Measurements from ENCODE around the gene CINP. TPM values are rescaled to one million over a fixed set of nuclear protein-coding genes. Genes with fewer than 3 reads are reported as not detected.

CINP gene
- total and polyA plus RNA-seq, 2 of the 13 experiments (the other 11 are each of a cell fraction or from before 2014, with no cell fraction given) = 32.8 to 42.8 TPM

DNA sequence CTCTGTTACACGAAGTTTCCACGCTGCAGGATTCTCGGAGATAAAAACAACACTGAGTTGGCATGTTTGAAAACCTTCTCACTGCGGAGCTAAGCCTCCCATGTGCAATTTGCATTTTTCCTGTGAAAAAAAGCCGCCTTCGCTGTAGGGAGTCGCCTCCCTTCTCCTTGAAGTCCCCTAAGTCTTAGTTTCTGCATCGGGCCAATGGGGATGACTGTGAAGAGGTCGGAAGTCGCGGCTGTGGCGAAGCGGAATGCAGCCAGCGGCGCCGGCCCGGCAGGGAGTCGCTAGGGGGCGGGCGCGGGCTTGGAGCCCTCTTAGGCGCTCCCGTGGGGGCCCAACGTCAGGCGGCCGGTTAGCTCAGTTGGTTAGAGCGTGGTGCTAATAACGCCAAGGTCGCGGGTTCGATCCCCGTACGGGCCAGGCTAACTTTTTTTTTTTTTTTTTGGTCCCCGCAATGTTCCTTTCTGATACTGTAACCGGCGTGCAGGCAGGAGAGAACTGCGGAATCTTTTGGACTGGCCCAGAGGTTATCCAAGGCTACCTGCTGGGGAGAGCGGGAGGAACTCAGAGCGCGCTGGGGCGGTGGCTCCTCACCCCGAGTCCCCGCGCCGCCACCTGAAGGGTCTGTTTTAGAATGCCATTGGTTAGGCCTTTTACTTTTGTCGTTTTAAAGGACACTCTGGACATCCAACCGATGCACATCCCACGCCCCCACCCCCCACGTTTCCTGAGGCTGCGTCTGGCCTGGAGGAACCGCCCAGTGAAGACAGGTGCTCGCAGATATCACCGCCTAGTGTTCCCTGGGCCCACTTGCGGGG, 45.7 kb downstream of the CINP start:
- H3K4me2 ChIP-seq (ENCODE audit: low read depth, low read length) = peak overlapping the region; percentile 86
- no peaks in the 10 kb centered on the region; a peak in 1 of 5 replicates for H3K27me3 ChIP-seq (ENCODE audit: control insufficient read depth in 1 of 2, insufficient read depth in 2 of 2, low read length in 2 of 2)
- H3K9ac ChIP-seq (ENCODE audit: insufficient read depth, low read depth, low read length) = peak overlapping the region; percentile 98
- no peaks in the 10 kb centered on the region for H4K20me1 ChIP-seq (ENCODE audit: insufficient read depth, low read length)
- intact Hi-C loops (cut with micrococcal nuclease; ENCODE audit: unreplicated experiment) = loop anchor here (5.0 kb wide), 2 partner anchors 175 to 200 kb away; no protein-coding TSS in a partner anchor
- H3K9me3 ChIP-seq (ENCODE audit: low read length) = no peaks in the 10 kb centered on the region
- ChIA-PET CTCF (ENCODE audit: low intra/inter-chr PET ratio, low total read pairs) (interaction anchor here (1.5 to 1.7 kb wide), 2 partner anchors 21 to 82 kb away, joined by 3 to 4 read pairs; no protein-coding TSS in a partner anchor), POLR2A (interaction anchor here (0.6 to 1.4 kb wide), 7 partner anchors 12 to 1602 kb away, joined by 3 to 7 read pairs (median 3); partner anchors contain the start of genes CINP, TECPR2 and WDR20)
- peak; percentile 52 for ATAC-seq
- no TSS peak for BruUV-seq (replicated peaks)
- WGBS (ENCODE audit: low lambda C conversion rate) = 1% methylated on average over 28 of the region's 54 CpGs
- DNase-seq (ENCODE audit: low spot score) = peak; percentile 83
- no peaks in the 10 kb centered on the region for H3K36me3 ChIP-seq (replicated peaks in 1 of 2; ENCODE audit: control insufficient read depth in 1 of 2, insufficient read depth in 2 of 2, low read length in 2 of 2)
- no peak for FAIRE-seq
- H3K79me2 ChIP-seq (ENCODE audit: insufficient read depth, low read length) = peaks cover 7% of the 10 kb centered on the region
- H3K4me1 ChIP-seq (ENCODE audit: insufficient read depth, low read length) = peaks cover 55% of the 10 kb centered on the region
- H3K27ac ChIP-seq (ENCODE audit: extremely low read length, insufficient read depth, low read length) = peak overlapping the region; percentile 80
- H3K4me3 ChIP-seq (replicated peaks in 1 of 3; ENCODE audit: insufficient read depth in 1 of 3, low read depth in 2 of 3, low read length in 3 of 3) = peak overlapping the region; percentile 77 to 97 (median 86)
- H2AFZ ChIP-seq (ENCODE audit: low read length) = peak overlapping the region; percentile 93
- in situ Hi-C loops (cut with HindIII; ENCODE audit: extremely low pct_ligation_motif_present, low pct_unique_long_range_greater_than_20kb) = loop anchor here (5.0 to 10.0 kb wide), 2 partner anchors 242 to 355 kb away; partner anchors contain the start of gene DYNC1H1
- TF ChIP-seq CBX5 (CRISPR knock-in tag; IDR thresholded peaks at IDR 0.05; ENCODE audit: borderline replicate concordance) (peak; percentile 22; the same call in 1 of the 2 replicates), ZNF350 (CRISPR knock-in tag; IDR thresholded peaks at IDR 0.05; ENCODE audit: borderline replicate concordance, low read depth) (peak; percentile 85; the same call in 1 of the 2 replicates), MAFK (conservative IDR thresholded peaks at IDR 0.05 in 1 of 2, IDR thresholded peaks at IDR 0.05 in 1 of 2; ENCODE audit: low read length in 2 of 2) (no peak), RXRA (CRISPR knock-in tag; IDR thresholded peaks at IDR 0.05) (peak; percentile 56), RAD51 (IDR thresholded peaks at IDR 0.05; ENCODE audit: borderline replicate concordance) (no peak), ZNF3 (CRISPR knock-in tag; IDR thresholded peaks at IDR 0.05) (no peak; the same call in 1 of the 2 replicates), HNRNPUL1 (IDR thresholded peaks at IDR 0.05; ENCODE audit: low read depth, low read length) (no peak), ZNF678 (CRISPR knock-in tag; IDR thresholded peaks at IDR 0.05) (no peak), CHCHD3 (CRISPR knock-in tag; IDR thresholded peaks at IDR 0.05) (no peak), CHD2 (IDR thresholded peaks at IDR 0.05; ENCODE audit: low read depth, low read length) (no peak)
- TF ChIP-seq, protein P1, sequence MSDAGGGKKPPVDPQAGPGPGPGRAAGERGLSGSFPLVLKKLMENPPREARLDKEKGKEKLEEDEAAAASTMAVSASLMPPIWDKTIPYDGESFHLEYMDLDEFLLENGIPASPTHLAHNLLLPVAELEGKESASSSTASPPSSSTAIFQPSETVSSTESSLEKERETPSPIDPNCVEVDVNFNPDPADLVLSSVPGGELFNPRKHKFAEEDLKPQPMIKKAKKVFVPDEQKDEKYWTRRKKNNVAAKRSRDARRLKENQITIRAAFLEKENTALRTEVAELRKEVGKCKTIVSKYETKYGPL (CRISPR knock-in tag; IDR thresholded peaks at IDR 0.05) = no peak
- TF ChIP-seq, protein P2, sequence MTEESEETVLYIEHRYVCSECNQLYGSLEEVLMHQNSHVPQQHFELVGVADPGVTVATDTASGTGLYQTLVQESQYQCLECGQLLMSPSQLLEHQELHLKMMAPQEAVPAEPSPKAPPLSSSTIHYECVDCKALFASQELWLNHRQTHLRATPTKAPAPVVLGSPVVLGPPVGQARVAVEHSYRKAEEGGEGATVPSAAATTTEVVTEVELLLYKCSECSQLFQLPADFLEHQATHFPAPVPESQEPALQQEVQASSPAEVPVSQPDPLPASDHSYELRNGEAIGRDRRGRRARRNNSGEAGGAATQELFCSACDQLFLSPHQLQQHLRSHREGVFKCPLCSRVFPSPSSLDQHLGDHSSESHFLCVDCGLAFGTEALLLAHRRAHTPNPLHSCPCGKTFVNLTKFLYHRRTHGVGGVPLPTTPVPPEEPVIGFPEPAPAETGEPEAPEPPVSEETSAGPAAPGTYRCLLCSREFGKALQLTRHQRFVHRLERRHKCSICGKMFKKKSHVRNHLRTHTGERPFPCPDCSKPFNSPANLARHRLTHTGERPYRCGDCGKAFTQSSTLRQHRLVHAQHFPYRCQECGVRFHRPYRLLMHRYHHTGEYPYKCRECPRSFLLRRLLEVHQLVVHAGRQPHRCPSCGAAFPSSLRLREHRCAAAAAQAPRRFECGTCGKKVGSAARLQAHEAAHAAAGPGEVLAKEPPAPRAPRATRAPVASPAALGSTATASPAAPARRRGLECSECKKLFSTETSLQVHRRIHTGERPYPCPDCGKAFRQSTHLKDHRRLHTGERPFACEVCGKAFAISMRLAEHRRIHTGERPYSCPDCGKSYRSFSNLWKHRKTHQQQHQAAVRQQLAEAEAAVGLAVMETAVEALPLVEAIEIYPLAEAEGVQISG (CRISPR knock-in tag; IDR thresholded peaks at IDR 0.05) = peak; percentile 63
- TF ChIP-seq, protein P3, sequence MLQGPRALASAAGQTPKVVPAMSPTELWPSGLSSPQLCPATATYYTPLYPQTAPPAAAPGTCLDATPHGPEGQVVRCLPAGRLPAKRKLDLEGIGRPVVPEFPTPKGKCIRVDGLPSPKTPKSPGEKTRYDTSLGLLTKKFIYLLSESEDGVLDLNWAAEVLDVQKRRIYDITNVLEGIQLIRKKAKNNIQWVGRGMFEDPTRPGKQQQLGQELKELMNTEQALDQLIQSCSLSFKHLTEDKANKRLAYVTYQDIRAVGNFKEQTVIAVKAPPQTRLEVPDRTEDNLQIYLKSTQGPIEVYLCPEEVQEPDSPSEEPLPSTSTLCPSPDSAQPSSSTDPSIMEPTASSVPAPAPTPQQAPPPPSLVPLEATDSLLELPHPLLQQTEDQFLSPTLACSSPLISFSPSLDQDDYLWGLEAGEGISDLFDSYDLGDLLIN (CRISPR knock-in tag; IDR thresholded peaks at IDR 0.05; ENCODE audit: borderline replicate concordance) = no peak
- TF ChIP-seq, protein P4, sequence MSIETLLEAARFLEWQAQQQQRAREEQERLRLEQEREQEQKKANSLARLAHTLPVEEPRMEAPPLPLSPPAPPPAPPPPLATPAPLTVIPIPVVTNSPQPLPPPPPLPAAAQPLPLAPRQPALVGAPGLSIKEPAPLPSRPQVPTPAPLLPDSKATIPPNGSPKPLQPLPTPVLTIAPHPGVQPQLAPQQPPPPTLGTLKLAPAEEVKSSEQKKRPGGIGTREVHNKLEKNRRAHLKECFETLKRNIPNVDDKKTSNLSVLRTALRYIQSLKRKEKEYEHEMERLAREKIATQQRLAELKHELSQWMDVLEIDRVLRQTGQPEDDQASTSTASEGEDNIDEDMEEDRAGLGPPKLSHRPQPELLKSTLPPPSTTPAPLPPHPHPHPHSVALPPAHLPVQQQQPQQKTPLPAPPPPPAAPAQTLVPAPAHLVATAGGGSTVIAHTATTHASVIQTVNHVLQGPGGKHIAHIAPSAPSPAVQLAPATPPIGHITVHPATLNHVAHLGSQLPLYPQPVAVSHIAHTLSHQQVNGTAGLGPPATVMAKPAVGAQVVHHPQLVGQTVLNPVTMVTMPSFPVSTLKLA (IDR thresholded peaks at IDR 0.05) = no peak
- TF ChIP-seq, protein P5, sequence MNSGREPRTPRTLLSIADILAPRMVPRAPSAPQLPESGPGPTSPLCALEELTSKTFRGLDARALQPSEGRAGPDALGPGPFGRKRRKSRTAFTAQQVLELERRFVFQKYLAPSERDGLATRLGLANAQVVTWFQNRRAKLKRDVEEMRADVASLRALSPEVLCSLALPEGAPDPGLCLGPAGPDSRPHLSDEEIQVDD (CRISPR knock-in tag; IDR thresholded peaks at IDR 0.05; ENCODE audit: borderline replicate concordance) = no peak
